Stimulated activated CD4-positive, alpha-beta T cell treated with anti-CD3 and anti-CD28 coated beads, Interleukin-4, amount 100 ng/mL, for 4 hours (primary cell): ENCODE results near the gene PNMA8B.
"Not testable (repeated sequence)": the region's sequence is repeated elsewhere in the genome, so short reads cannot be mapped to it uniquely, and the experiment has no call there.

ENCODE experiments used
- DNase-seq, 2 experiments: peaks; one replicate each; pipeline ENCODE4 v3.0.0-alpha.2; 2020

PNMA8B gene, protein sequence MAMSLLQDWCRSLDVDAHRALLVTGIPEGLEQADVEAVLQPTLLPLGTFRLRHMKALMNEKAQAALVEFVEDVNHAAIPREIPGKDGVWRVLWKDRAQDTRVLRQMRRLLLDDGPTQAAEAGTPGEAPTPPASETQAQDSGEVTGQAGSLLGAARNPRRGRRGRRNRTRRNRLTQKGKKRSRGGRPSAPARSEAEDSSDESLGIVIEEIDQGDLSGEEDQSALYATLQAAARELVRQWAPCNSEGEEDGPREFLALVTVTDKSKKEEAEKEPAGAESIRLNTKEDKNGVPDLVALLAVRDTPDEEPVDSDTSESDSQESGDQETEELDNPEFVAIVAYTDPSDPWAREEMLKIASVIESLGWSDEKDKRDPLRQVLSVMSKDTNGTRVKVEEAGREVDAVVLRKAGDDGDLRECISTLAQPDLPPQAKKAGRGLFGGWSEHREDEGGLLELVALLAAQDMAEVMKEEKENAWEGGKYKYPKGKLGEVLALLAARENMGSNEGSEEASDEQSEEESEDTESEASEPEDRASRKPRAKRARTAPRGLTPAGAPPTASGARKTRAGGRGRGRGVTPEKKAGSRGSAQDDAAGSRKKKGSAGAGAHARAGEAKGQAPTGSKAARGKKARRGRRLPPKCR

DNA sequence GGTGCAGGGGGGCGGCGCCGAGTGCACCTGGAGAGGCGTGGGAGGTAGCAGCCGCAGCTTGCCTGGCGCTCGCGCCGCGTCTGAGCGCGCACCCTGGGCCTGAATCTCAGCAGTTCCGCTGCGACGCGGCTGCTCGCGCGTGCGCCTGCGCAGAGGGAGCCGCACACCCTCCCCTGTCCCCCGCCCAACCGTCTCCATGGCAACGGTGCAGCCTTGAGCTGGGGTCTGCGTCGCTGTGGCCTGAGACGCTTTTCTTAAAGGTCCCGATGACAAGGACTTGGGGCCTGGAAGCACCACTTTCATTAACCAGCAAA is at the start of gene PNMA8B:
PNMA8B (minus strand) TSS at position 82 of the 314 bp plus-strand sequence. CDS start 402 bp downstream, outside the sequence.
- DNase-seq = peak; percentile 40 to 64

DNA sequence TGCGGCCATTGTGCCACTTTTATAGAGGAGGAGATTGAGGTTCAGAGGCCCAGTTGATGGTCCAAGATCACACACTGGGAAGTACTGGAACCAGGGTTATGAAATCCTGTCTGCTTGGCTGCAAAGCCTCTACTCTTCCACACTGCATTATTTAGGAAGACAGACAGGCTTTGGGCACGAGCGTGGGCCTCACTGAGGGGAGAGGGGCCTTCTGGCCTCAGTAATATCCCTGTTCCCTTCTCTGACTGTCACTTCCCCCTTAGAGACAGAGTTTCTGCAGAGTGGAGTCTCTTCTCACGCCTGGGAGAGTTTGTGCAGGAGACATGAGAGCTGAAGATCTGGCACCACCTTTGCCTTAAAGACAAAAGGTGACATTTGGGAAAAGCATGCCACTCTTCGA is 49.0 kb upstream of the PNMA8B start:
- no peak for DNase-seq

DNA sequence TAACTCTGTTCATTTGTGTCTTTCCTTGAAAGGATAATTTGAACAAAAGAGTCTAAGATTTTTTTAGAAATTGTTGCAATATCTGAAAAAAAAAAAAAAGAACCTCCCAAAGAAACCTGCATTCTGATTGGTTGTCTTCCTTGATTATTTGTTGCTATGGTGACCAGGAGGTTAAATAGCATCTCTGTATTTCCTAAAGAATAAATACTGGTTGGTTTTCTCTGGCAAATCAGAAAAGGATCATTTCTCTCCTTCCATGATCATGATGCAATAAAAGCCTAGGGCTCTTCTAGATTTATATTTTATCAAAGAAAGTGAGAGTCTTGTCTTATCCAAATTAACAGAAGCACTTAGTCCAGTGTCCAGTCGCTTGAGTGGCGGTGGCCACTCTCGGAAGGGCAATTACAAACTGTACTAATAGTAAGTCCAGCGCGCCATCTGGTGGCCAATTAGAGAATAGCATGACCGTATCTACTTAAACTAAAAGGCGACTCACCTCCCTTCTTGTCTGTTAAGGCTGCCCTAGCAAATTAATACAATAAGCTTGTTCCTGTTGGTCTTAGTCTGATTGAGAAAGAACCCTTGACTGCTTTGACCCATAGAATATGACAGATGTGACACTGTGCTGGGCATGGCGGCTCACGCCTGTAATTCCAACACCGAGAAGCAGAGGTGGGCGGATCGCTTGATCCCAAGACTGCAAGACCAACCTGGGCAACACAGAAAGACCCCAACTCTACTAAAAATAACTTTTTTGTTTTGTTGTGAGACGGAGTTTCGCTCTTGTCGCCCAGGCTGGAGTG is 47.0 kb upstream of the PNMA8B start:
- peak; percentile 72 for DNase-seq

DNA sequence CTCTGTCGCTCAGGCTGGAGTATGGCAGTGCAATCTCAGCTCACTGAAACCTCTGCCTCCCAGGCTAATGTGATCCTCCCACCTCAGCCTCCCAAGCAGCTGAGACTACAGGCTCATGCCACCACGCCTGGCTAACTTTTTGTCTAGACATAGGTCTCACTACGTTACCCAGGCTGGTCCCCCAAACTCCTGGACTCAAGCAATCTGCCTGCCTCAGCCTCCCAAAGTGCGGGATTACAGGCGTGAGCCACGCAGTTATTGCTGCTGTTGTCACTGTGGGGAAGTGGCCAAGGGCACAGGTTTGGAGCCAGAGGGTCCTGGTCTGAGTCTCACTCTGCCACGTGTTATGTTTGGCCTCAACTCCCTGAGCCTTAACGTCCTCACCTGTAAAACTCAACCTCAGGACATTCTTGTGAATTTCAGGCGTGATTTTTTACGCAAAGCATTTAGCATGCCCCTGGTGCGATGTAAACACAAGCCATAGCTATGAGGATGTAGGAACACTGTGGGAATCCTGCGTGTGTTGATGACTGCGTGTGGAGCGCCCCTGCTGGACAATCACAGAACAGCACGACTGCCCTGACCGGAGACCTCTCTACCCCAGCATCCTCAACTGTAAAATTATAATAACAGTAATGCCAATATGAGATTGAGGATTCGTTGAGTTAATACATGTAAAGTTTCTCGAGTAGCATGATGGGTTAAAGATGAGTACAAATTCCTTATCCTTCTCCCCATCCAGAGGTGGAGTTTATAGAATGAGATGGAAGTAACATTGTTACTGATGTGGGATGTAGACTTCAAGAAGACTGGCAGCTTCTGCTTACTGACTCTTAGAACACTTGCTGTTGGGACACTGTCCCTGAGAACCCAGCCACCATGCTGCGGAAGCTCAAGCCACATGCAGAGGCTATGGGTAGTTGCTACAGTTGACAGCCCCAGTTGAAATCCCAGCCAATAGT is 41.8 kb upstream of the PNMA8B start:
- peak; percentile 49 to 71 for DNase-seq

DNA sequence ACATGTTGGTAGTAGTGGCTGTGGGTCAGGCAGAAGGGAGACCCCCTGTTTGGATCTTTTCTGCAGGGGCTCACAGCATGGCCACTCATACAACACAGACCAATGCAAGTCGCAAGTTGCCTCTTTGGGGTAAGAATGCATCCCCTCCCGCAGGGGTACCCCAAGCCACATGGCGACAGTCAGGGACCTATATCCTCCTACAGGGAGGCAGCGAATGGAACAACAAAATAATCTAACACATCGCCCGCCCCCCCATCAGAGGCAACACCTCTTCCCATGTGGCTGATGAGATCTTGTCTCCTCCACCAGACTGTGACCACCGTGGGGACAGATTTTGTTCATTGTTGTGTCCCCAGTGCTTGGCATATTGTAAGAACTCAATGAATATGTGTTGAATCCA is 40.7 kb upstream of the PNMA8B start:
- DNase-seq = no peak

DNA sequence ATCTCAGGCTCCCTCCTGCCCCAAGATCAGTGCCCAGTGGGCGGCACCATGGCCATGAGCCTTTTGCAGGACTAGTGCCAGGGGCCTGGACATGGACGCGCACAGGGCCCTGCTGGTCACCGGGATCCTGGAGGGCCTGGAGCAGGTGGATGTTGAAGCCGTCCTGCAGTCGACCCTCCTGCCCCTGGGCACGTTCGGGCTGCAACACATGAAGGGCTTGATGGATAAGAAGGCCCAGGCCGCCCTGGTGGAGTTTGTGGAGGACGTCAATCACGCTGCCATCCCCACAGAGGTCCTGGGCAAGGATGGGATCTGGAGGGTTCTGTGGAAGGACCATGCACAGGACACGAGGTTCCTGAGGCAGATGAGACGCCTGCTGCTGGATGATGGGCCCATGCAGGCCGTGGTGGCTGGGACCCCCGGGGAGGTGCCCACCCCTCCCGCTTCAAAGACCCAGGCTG is 38.0 kb upstream of the PNMA8B start:
- DNase-seq = no peak

DNA sequence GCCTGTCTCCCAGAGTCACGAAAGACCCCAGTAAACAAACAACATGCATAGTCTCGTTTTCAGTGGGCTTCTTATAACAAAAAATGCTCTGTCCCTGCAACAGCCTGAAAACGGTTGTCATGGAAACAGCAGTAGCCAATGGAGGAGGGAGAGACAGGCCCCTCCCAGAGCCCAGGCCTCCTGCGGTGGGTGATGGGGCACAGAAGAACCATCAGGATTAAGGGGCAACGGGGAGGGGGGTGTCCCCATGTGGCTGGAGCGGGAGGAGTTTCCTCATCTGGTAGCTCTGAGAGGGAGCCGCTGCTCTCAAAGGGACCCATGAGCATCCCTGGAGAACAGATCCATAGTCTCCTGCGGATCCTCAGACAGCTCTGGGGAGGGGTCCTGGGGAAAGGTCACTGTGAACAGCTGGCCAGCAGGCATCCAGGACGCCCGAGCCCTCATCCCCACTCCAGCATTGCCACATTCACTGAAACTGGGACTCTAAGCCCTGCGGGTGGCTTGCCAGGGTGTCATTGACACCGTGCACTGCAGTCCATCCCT is 37.5 kb upstream of the PNMA8B start:
- no peak for DNase-seq

DNA sequence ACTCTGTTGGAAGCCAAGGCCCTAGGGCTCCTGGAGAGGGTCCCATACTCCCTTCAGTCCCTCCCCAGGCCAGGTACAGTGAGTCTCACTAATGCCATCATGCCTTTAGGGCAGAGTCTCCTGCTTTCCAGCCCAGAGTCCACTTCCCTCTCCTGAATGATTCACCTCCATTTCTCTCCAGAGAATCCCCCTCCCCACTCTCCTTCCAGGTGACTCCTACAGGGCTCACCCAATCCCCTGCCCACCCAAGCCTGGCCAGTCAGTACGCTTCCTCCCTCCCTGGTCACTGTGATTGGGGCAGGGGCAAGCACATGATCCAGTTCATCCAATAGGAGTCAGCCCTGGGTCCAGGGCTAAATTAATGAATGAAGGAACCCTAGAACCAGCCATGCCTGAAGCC is 35.0 kb upstream of the PNMA8B start:
- no peak for DNase-seq

DNA sequence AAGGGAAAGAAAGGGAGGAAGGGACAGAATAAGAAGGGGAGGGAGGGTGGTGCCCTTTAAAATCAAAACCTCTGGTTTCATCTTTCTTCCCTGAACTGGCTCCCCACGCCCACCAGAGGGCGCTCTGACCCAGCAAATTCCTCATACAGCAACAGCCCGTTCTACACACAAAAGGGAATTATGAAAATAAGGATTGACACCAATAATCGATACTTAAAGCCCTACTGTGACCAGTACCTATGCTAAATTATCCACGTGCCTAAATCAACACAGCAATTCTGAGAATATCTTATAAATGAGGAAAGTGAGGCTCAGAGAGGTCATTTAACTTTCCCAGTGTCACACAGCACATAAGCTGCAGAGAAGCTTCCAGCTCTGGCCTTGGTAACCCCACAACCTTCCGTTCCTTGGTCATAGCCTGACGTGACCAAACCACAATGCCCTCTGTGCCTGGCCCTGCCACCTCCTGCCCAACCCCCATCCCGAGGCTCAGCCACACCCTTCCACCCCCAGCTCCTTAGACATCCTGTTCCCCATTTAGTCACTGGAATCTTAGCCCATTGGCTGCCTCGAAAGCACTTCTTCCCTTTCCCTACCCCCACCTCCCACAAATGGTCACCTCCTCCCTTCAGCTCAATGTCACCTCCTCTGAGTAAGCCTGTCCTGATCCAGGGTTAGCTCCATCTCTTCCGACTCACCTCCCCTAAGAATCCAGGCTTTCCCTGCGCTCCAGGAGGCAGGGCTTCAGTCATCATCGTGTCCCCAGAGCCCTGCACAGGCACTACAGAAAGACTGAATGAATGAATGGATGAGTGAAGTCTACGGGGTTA is 34.2 kb upstream of the PNMA8B start:
- DNase-seq = peak; percentile 69 to 73

DNA sequence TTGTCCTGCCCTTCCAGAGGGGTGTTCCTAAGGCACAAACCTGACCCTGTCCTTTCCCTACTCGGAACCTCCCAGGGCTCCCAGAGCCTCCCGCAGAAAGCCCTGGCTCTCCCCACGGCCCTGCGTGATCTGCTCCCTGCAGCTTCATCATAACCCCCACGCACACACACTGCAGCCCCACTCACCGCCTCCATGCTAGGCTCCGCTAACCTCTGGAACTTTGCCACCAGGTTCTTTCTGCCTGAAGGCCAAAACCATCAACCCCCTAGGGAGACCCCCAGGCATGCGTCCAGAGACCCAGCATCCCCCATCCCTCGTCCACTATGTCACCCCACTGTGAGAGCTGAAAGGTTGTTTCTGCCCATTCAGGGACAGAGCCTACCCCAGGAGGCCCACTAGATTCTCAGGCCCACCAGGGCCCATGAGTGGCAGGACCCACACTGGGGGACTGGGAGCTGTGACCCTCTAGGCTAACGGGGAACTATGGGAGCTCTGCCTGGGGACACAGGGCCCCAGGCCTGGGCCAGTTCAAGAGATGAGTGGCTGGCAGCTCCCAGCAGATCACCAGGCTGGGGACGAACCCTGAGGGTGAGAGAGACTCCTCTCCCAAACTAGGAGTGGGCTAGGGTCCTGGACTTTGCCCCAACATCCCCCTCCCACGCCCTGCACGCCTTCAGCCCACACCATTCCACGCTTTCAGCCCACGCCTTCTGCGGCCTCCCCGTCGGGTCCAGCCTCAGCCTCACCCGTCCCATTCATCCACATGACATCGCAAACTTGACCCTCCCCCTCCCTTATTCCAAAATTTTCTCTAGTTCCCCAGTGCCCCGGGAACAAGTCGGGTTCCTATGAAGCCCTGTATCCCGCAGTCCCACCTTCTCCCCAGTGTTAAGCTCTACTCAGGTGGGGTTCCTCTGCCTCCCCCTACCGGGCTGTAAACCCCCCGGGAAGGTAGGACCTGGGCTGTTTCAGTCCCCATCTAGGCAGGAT is 33.2 kb upstream of the PNMA8B start:
- no peak for DNase-seq

DNA sequence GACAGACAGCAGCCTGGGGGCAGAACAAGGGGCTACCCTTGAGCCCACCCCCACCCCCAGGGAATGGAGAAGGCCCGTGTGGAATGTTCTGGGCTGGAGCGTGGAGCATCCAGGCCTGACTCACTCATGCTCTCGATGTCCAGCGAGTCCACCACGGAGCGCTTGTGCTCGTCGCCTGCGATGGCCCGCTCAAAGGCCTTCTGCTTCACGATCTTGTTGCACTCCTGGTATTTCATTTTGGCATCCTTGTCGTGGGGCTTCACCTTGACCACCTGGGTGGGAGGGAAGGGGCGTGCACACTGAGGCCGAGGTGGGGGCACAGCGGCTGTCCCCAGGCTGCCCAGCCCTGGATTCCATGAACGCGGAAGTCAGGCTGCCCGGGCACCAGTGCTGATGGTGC is 31.1 kb upstream of the PNMA8B start:
- DNase-seq = not testable (repeated sequence)

DNA sequence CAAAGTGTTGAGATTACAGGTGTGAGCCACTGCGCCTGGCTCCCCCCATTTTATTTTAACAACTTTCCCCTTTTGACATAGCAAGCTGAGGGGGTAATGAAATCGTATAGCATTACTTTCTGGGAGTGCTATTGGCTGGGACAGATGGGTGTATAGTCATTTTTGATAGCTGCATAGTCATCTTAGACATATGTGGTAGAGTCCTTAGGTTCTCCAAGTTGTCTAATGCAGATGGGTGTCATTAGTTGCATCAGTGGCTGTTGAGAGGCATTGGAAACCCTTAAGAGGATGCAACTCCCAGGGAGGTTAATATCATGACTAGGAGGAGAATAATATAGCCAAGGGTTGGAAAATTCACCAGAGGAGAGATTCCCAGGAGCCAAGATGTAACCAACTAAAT is 28.6 kb upstream of the PNMA8B start:
- DNase-seq = no peak

DNA sequence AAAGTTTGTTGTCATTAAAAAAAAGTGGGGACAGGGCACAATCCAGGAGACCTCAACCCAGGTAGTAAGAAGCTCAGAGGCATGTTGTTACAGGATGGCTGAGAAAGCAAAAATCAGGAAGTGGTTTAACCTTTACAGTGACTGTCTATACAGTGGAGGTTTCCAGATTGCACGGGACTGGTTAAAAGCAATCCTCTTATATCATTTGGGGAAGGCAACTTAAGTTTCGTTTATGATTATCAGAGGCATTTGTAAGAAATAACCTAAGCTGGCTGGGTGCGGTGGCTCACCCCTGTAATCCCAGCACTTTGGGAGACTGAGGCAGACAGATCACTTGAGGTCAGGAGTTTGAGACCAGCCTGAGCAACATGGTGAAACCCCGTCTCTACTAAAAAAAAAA is 27.3 kb upstream of the PNMA8B start:
- peak in 1 of 2 experiments; percentile 63 for DNase-seq

DNA sequence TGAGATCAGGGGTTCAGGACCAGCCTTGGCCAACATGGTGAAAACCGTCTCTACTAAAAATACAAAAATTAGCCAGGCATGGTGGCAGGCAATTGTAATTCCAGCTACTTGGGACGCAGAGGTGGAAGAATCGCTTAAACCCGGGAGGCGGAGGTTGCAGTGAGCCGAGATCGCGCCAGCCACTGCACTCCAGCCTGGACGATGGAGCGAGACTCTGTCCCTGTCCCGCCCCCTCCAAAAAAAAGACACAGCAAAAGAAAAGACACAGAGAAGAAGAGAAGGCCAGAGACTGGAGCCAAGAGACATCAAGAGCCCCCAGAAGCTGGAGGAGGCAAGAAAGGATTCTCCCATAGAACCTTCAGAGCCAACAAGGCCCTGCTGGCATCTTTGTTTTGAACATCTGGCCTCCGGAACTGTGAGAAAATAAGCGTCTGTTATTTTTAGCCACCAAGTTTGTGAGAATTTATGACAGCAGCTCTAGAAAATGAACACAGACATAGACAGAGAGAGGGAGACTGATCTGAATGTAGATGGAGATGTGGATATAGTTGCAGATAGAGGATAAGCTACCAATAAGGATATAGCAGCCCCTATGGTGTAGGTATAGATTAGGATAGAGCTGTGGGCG is 25.7 kb upstream of the PNMA8B start:
- no peak for DNase-seq

DNA sequence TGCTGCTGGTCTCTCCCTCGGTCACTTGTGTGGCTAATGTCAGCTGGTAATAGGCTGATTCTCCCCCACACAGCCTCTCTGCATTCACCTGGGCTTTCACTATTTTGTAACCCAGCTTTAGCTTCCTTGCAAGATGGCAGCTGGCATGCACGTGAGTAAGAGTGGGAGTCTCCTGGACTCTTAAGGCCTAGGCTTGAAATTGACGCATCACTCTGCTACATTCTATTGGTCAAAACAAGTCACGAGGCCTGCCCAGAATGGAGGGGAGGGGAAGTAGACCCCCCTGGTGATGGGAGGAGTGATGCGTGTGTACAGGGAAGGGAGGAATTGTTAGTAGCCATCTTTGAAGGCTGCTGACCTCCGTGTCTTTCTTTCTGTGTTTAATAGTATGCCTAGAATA is 24.9 kb upstream of the PNMA8B start:
- no peak for DNase-seq

DNA sequence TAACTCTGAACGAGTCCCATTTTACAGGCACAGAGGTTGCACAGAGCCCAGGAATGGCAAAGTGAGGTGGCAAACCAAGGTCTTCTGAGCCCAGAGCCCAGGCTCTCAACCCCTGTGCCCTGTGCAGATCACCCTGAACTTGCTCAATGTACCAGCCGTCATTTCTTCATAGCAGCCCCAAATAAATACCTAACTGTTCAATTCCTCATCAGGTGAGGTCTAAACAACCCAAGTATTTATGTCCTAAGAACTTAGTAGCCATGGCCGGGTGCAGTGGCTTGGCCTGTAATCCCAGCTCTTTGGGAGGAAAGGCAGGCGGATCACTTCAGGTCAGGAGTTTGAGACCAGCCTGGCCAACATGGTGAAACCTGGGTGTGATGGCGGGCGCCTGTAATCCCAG is 21.8 kb upstream of the PNMA8B start:
- DNase-seq = no peak

DNA sequence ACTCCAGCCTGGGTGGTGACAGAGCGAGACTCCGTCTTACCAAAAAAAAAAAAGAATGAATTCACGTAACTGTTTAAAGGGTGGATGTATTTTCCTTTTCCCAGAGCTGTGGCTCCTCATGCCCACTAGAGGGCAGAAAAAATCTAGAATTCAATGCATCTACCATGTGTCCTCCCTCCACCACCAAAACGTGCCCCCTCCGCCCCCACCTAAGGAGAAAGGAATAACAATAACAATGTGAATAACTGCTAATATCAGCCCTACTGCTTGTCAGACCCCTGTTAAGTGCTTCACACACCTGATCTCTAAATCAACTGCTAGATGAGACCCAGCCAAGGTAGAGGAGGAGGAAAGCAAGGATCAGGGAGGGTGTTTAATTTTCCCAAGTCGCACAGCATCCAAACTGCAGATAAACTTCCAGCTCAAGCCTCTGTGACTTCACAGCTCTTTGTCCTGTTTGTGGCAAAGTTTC is 20.2 kb upstream of the PNMA8B start:
- DNase-seq = peak in 1 of 2 experiments; percentile 48

DNA sequence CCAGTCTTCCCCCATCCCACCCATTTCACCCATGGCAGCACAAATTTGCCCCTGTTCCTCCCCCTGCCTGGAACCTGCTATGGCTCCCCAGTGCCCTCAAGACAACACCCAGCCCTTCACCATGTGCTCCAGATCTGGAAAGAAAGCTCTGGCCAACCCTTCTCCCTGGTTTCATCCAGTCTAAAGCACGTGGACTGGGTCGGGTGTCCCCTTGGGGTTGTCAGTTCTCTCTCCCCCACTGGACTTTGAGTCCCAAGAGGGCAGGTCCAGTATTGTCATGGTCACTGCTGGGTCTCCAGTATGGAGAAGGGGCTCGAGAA is 19.6 kb upstream of the PNMA8B start:
- DNase-seq = no peak

DNA sequence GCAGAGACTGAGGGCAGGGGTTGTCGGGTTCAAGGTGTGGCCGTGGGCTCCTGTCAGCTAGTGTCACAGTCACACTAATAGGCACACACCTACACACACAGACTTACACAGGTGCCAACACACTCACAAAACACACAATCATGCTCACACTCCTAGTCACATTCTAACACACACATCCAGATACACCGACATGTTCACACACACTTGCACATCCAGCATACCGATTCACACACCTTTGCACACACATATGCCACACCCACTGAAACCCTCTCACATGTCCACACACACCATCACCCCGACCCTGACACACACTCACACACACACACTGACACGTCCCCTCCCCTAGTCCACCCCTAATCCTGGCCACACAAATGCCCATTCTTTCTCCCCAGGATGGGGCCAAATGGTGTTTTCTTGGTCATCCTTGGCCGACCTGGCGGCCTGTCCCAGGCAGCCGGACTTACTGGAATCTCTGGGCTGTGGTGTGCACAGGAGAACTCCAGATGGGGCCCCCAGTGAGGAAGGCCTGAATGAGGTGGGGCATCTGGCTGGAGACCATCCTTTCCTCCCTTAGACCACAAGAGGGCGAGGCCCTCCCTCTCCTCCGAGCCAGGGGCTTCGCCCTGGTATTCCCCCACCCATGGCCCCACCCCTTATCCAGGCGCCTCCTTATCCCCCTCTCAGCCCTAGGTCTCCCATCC is 19.1 kb upstream of the PNMA8B start:
- no peak for DNase-seq
